ENCODE data around the gene BARX2.

- TF ChIP-seq, protein P1, sequence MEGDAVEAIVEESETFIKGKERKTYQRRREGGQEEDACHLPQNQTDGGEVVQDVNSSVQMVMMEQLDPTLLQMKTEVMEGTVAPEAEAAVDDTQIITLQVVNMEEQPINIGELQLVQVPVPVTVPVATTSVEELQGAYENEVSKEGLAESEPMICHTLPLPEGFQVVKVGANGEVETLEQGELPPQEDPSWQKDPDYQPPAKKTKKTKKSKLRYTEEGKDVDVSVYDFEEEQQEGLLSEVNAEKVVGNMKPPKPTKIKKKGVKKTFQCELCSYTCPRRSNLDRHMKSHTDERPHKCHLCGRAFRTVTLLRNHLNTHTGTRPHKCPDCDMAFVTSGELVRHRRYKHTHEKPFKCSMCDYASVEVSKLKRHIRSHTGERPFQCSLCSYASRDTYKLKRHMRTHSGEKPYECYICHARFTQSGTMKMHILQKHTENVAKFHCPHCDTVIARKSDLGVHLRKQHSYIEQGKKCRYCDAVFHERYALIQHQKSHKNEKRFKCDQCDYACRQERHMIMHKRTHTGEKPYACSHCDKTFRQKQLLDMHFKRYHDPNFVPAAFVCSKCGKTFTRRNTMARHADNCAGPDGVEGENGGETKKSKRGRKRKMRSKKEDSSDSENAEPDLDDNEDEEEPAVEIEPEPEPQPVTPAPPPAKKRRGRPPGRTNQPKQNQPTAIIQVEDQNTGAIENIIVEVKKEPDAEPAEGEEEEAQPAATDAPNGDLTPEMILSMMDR (IDR thresholded peaks at IDR 0.05), result no peak
- TF ChIP-seq ZFX (IDR thresholded peaks at IDR 0.05; ENCODE audit: borderline replicate concordance), result no peak
These were observed 29.1 kb downstream of the BARX2 start for GRCh38 chr11:129404731-129405130.

All from 22Rv1 (cell line).